Fibroblast of the conjunctiva (primary cell): ENCODE results near the gene LILRA5.
"Not testable (repeated sequence)": the region's sequence is repeated elsewhere in the genome, so short reads cannot be mapped to it uniquely, and the experiment has no call there.

Experiments used
- DNase-seq: peaks from one replicate; pipeline ENCODE4 v3.0.0-alpha.2; 2010; ENCODE audit warnings: low read depth

The LILRA5 gene

GRCh38 chr19:54333586-54334298 is 20.8 kb upstream of the LILRA5 start:
- no peak for DNase-seq

- no peak for DNase-seq
Measured at GRCh38 chr19:54332149-54332548, 19.2 kb upstream of the LILRA5 start.

- no peak for DNase-seq
Measured at GRCh38 chr19:54331626-54332025, 18.7 kb upstream of the LILRA5 start.

GRCh38 chr19:54329476-54330165 is 16.7 kb upstream of the LILRA5 start:
- DNase-seq, result no peak

- DNase-seq, result not testable (repeated sequence)
Measured at GRCh38 chr19:54328781-54329180, 15.8 kb upstream of the LILRA5 start.

- DNase-seq, result no peak
Measured at GRCh38 chr19:54325631-54326030, 12.7 kb upstream of the LILRA5 start.

- DNase-seq, result peak; percentile 4
Measured at GRCh38 chr19:54325194-54325621, 12.2 kb upstream of the LILRA5 start.

- no peak for DNase-seq
Measured at GRCh38 chr19:54324071-54324470, 11.1 kb upstream of the LILRA5 start.

GRCh38 chr19:54322934-54323333 is 10.0 kb upstream of the LILRA5 start:
- not testable (repeated sequence) for DNase-seq

- not testable (repeated sequence) for DNase-seq
Measured at GRCh38 chr19:54322295-54322694, 9.3 kb upstream of the LILRA5 start.

- DNase-seq, result no peak
Measured at GRCh38 chr19:54319892-54320670, 7.1 kb upstream of the LILRA5 start.

- no peak for DNase-seq
Measured at GRCh38 chr19:54319049-54319448, 6.1 kb upstream of the LILRA5 start.

- no peak for DNase-seq
Measured at GRCh38 chr19:54317965-54318240, 4.9 kb upstream of the LILRA5 start.

- no peak for DNase-seq
Measured at GRCh38 chr19:54317108-54317964, 4.4 kb upstream of the LILRA5 start.

- no peak for DNase-seq
Measured at GRCh38 chr19:54316746-54317107, 3.8 kb upstream of the LILRA5 start.

- DNase-seq, result no peak
Measured at GRCh38 chr19:54315956-54316355, 3.0 kb upstream of the LILRA5 start.

GRCh38 chr19:54312011-54312410 is 955 bp downstream of the LILRA5 start:
- no peak for DNase-seq

- DNase-seq, result no peak
Measured at GRCh38 chr19:54311486-54311885, 1.5 kb downstream of the LILRA5 start.

GRCh38 chr19:54310543-54310942 is 2.4 kb downstream of the LILRA5 start:
- DNase-seq, result no peak

GRCh38 chr19:54309811-54310210 is 3.2 kb downstream of the LILRA5 start:
- DNase-seq, result no peak

- DNase-seq, result no peak
Measured at GRCh38 chr19:54307389-54308020, 5.5 kb downstream of the LILRA5 start.

GRCh38 chr19:54305141-54305540 is 7.8 kb downstream of the LILRA5 start:
- DNase-seq, result no peak
